ENCODE data around the gene DAD1.

Gene DAD1

DNA sequence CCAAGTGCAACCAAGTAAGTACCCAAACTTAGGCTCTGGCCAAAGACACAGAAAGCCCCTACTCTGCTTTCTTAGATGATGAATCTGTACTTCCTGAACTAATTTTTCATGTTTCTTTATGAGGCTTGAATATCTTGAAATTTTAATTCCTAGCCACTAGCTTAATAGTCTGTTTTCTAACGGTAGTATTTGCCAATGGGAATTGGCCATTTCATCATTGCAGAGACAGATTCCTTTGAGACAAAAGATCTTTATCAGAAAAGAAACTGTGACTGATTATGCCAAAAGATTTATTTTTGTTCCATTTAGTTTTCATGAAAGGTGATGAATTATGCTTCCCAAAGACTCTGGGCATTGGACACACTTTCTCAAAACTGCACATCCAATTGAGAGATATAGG, 48.7 kb downstream of the DAD1 start:
- Histone ChIP-seq H3K79me2 (ENCODE audit: insufficient read depth, low read length) (no peaks in the 10 kb centered on the region), H4K20me1 (ENCODE audit: low read depth, low read length) (no peaks in the 10 kb centered on the region), H3K36me3 (ENCODE audit: low read length) (no peaks in the 10 kb centered on the region), H3K9ac (ENCODE audit: low read length) (no peak overlapping the region), H3K9me2 (replicated peaks; ENCODE audit: insufficient read depth, low read length) (no peaks in the 10 kb centered on the region), H3K4me2 (ENCODE audit: low read depth, low read length, poor library complexity, severe bottlenecking) (no peak overlapping the region), H3K9me3 (ENCODE audit: insufficient read depth, low read length) (no peaks in the 10 kb centered on the region), H3K4me3 (ENCODE audit: insufficient read depth, low read length, poor library complexity, severe bottlenecking) (no peak overlapping the region), H3F3A (ENCODE audit: insufficient read depth) (no peaks in the 10 kb centered on the region; the same call in 1 of the 2 replicates), H3K27ac (ENCODE audit: low read depth, low read length) (no peak overlapping the region), H2AFZ (ENCODE audit: low read depth, low read length, severe bottlenecking) (no peak overlapping the region), H3K27me3 (ENCODE audit: low read length) (no peaks in the 10 kb centered on the region)
- TF ChIP-seq, protein P1, sequence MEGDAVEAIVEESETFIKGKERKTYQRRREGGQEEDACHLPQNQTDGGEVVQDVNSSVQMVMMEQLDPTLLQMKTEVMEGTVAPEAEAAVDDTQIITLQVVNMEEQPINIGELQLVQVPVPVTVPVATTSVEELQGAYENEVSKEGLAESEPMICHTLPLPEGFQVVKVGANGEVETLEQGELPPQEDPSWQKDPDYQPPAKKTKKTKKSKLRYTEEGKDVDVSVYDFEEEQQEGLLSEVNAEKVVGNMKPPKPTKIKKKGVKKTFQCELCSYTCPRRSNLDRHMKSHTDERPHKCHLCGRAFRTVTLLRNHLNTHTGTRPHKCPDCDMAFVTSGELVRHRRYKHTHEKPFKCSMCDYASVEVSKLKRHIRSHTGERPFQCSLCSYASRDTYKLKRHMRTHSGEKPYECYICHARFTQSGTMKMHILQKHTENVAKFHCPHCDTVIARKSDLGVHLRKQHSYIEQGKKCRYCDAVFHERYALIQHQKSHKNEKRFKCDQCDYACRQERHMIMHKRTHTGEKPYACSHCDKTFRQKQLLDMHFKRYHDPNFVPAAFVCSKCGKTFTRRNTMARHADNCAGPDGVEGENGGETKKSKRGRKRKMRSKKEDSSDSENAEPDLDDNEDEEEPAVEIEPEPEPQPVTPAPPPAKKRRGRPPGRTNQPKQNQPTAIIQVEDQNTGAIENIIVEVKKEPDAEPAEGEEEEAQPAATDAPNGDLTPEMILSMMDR (IDR thresholded peaks at IDR 0.05; ENCODE audit: insufficient read depth, low read length, poor library complexity, severe bottlenecking): no peak
- TF ChIP-seq EZH2phosphoT487 (conservative IDR thresholded peaks at IDR 0.05; ENCODE audit: low read length): no peak

DNA sequence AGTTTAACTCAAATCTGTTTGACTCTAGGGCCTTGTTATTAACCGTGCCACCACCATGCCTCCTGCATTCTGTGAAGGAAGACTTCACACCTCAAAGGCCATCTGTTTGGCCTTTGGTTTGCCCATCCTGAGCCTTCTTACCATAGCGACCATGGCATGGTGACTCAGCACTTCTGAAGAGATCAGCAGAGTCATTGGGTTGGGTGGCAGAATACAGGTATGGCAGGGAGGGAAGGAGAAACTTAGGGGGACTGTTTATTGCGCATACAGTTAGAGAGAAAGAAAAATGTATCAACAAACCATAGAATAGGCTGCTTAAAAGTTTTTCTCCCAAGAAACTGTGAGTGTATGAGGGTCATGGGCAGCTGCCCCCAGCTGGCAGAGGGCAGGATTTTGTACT, 49.2 kb downstream of the DAD1 start:
- Histone ChIP-seq H3K79me2 (ENCODE audit: insufficient read depth, low read length) (no peaks in the 10 kb centered on the region), H3K27me3 (ENCODE audit: low read length) (no peaks in the 10 kb centered on the region), H3K9me3 (ENCODE audit: insufficient read depth, low read length) (no peaks in the 10 kb centered on the region), H3K36me3 (ENCODE audit: low read length) (no peaks in the 10 kb centered on the region), H3F3A (ENCODE audit: insufficient read depth) (no peaks in the 10 kb centered on the region; the same call in 1 of the 2 replicates), H3K27ac (ENCODE audit: low read depth, low read length) (no peak overlapping the region), H3K4me3 (ENCODE audit: insufficient read depth, low read length, poor library complexity, severe bottlenecking) (no peak overlapping the region), H3K9me2 (replicated peaks; ENCODE audit: insufficient read depth, low read length) (no peaks in the 10 kb centered on the region), H2AFZ (ENCODE audit: low read depth, low read length, severe bottlenecking) (no peak overlapping the region), H4K20me1 (ENCODE audit: low read depth, low read length) (no peaks in the 10 kb centered on the region), H3K9ac (ENCODE audit: low read length) (no peak overlapping the region), H3K4me2 (ENCODE audit: low read depth, low read length, poor library complexity, severe bottlenecking) (no peak overlapping the region)
- TF ChIP-seq EZH2phosphoT487 (conservative IDR thresholded peaks at IDR 0.05; ENCODE audit: low read length): no peak

DNA sequence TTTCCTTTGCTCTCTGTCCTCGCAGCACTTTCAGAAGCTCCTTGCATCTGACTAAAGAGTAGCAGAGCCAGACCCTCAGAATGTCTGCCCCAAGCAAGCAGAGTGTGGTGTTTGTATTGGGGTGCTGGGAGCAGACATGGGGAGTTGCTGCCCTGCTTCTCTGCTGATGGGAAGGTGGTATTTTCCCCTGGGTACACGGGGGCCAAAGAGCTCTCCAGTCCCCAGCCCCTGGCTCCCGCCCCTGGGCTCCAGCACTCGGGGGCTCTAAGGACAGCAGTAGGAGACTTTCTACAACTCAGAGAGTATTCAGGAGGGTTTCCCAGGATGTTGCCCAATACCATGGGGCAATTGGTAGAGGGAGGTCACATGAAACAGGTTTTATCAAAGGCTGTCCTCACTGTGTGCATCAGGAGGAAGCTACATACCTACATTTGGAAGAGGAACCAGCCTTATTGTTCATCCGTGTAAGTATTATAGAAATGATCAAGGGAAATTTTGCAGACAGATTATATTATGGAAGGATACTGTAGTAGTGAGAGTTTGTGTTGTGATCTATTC, 50.3 kb downstream of the DAD1 start:
- H3K79me2 ChIP-seq (ENCODE audit: insufficient read depth, low read length): no peaks in the 10 kb centered on the region
- no peak for TF ChIP-seq EZH2phosphoT487 (conservative IDR thresholded peaks at IDR 0.05; ENCODE audit: low read length)
- TF ChIP-seq, protein P1 (IDR thresholded peaks at IDR 0.05; ENCODE audit: insufficient read depth, low read length, poor library complexity, severe bottlenecking): no peak
- H3K9ac ChIP-seq (ENCODE audit: low read length): no peak overlapping the region
- no peak overlapping the region for H2AFZ ChIP-seq (ENCODE audit: low read depth, low read length, severe bottlenecking)
- no peak overlapping the region for H3K4me2 ChIP-seq (ENCODE audit: low read depth, low read length, poor library complexity, severe bottlenecking)
- no peaks in the 10 kb centered on the region for H3K27me3 ChIP-seq (ENCODE audit: low read length)
- H3K36me3 ChIP-seq (ENCODE audit: low read length): 0 out of 2 replicates have a peak, but pooled peaks cover 5% of the 10 kb centered on the region
- H4K20me1 ChIP-seq (ENCODE audit: low read depth, low read length): no peaks in the 10 kb centered on the region
- H3K27ac ChIP-seq (ENCODE audit: low read depth, low read length): no peak overlapping the region
- no peaks in the 10 kb centered on the region for H3K9me3 ChIP-seq (ENCODE audit: insufficient read depth, low read length)
- no peaks in the 10 kb centered on the region for H3K9me2 ChIP-seq (replicated peaks; ENCODE audit: insufficient read depth, low read length)
- H3F3A ChIP-seq (ENCODE audit: insufficient read depth): no peaks in the 10 kb centered on the region; the same call in 1 of the 2 replicates
- H3K4me3 ChIP-seq (ENCODE audit: insufficient read depth, low read length, poor library complexity, severe bottlenecking): no peak overlapping the region

DNA sequence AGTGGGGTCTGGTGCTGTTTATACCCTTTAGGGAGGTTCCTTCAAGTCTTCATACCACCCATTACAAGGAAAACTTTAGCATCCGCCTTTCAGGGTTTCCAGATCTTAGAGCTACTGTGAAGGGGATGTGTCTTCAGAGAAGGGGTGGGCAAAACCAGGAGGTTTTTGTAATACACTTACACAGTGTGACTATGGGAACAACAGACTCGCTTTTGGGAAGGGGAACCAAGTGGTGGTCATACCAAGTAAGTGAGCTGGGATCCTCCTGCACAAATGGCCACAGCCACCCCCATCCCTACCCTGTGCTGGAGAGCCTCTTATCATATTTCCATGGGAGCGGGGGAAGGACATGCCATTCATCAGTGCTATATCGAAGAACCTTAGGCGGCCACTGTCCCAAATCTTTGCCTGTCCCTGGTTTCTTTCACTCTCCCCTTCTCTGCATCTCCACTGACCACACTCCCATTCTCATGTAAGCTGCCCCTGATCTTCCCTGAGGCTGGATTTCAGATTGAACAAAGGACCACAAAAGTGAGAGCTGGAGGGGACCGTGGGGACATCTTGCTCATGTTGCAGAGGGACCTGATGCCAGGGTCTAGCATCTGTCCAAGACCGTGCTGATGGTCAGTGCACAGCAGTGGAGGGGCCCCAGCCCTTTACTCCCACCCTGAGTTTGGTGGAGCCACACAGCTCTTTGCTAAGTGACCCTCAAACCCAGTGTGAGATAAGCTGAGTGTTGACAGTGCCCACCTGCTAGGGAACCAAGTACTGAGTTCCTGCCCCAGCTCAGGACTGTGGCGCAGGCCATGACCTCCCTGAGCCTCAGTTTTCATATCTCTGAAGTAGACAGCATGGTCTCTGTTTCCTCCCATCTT, 51.4 kb downstream of the DAD1 start:
- H3K27ac ChIP-seq (ENCODE audit: low read depth, low read length): no peak overlapping the region
- H3K79me2 ChIP-seq (ENCODE audit: insufficient read depth, low read length): no peaks in the 10 kb centered on the region
- H3K4me2 ChIP-seq (ENCODE audit: low read depth, low read length, poor library complexity, severe bottlenecking): no peak overlapping the region

More for the DNA sequence above, 51.4 kb downstream of the DAD1 start:
- no peak overlapping the region for H2AFZ ChIP-seq (ENCODE audit: low read depth, low read length, severe bottlenecking)
- H3F3A ChIP-seq (ENCODE audit: insufficient read depth): peaks cover 5% of the 10 kb centered on the region; the same call in 1 of the 2 replicates
- H3K9ac ChIP-seq (ENCODE audit: low read length): no peak overlapping the region
- no peaks in the 10 kb centered on the region for H4K20me1 ChIP-seq (ENCODE audit: low read depth, low read length)
- no peak overlapping the region for H3K4me3 ChIP-seq (ENCODE audit: insufficient read depth, low read length, poor library complexity, severe bottlenecking)
- H3K9me2 ChIP-seq (replicated peaks; ENCODE audit: insufficient read depth, low read length): no peaks in the 10 kb centered on the region
- 0 out of 2 replicates have a peak, but pooled peaks cover 6% of the 10 kb centered on the region for H3K36me3 ChIP-seq (ENCODE audit: low read length)
- H3K9me3 ChIP-seq (ENCODE audit: insufficient read depth, low read length): no peaks in the 10 kb centered on the region
- no peak for TF ChIP-seq EZH2phosphoT487 (conservative IDR thresholded peaks at IDR 0.05; ENCODE audit: low read length)
- TF ChIP-seq, protein P1 (IDR thresholded peaks at IDR 0.05; ENCODE audit: insufficient read depth, low read length, poor library complexity, severe bottlenecking): no peak
- H3K27me3 ChIP-seq (ENCODE audit: low read length): no peaks in the 10 kb centered on the region
